HepG2 (cell line): ENCODE data around the gene MAP3K4. TPM values are rescaled to one million over a fixed set of nuclear protein-coding genes. Genes with fewer than 3 reads are reported as not detected.

Source experiments
- ATAC-seq: fragments of 200-7000 bp; cut with Tn5 transposase; 3 replicates; pipeline ENCODE4 v1.9.1; 2020; ENCODE audit warnings: mild to moderate bottlenecking, moderate library complexity
- BruUV-seq: library from RNA; stranded (reverse); fragments of 400-500 nt; replicated peaks from 2 replicates; lab custom pipeline; 2021; lab: Mats Ljungman, UMichigan
- CTCF ChIA-PET: fragments of 300-600 bp; formaldehyde crosslinking; extraction: SDS; loops from one replicate; lab custom pipeline; 2021; ENCODE audit warnings: low total read pairs, inconsistent platforms, low intra/inter-chr PET ratio; lab: Yijun Ruan, JAX
- POLR2A ChIA-PET: fragments of 350-600 bp; sonication (Branson Sonifier 250); formaldehyde crosslinking; loops from one replicate; lab custom pipeline; 2020; ENCODE audit warnings: antibody characterized with exemption, inconsistent platforms; lab: Yijun Ruan, JAX
- DNase-seq: peaks from one replicate; pipeline ENCODE4 v3.0.0-alpha.2; 2015; ENCODE audit warnings: low spot score
- FAIRE-seq: peaks from 3 replicates; lab custom pipeline; 2011; peaks lifted over from hg19 to GRCh38; lab: Jason Lieb, UNC
- H2AFZ ChIP-seq: one replicate; pipeline ENCODE4 v1.6.1; 2011; ENCODE audit warnings: low read length, inconsistent platforms
- H3K27ac ChIP-seq: fragments of 300-600 bp; 3 replicates; pipeline ENCODE4 v1.8.0; 2011; ENCODE audit warnings: mixed run types, mild to moderate bottlenecking, mixed read lengths, low read length, inconsistent platforms; ENCODE audit not compliant: insufficient read depth; ENCODE audit errors: extremely low read length
- H3K27me3 ChIP-seq, 2 experiments: fragments of 200-600 bp in 1 of 2; 2 replicates in 1 of 2; 3 replicates in 1 of 2; pipeline versions ENCODE4 v1.6.0 to v1.8.0; 2011; ENCODE audit warnings: low read length in 2 of 2, mild to moderate bottlenecking in 2 of 2, moderate library complexity in 2 of 2, inconsistent platforms in 1 of 2; ENCODE audit not compliant: insufficient read depth in 2 of 2, control insufficient read depth in 1 of 2
- H3K36me3 ChIP-seq, 2 experiments: fragments of 200-600 bp in 1 of 2; replicated peaks in 1 of 2; 2 replicates in 1 of 2; 3 replicates in 1 of 2; pipeline versions ENCODE4 v1.5.1 to v1.8.0; 2011; ENCODE audit warnings: low read length in 2 of 2, inconsistent platforms in 1 of 2; ENCODE audit not compliant: insufficient read depth in 2 of 2, control insufficient read depth in 1 of 2
- H3K4me1 ChIP-seq: 2 replicates; pipeline ENCODE4 v1.5.1; 2012; ENCODE audit warnings: low read length, inconsistent platforms; ENCODE audit not compliant: insufficient read depth
- H3K4me2 ChIP-seq: 2 replicates; pipeline ENCODE4 v1.6.0; 2011; ENCODE audit warnings: low read depth, low read length, inconsistent platforms
- H3K4me3 ChIP-seq, 3 experiments: fragments of 200-600 bp in 1 of 3; sonication (generic), shearing (Covaris generic) in 1 of 3; replicated peaks in 1 of 3; 2 replicates each; pipeline ENCODE4 v1.5.1; 2011 to 2016; ENCODE audit warnings: low read length in 3 of 3, inconsistent platforms in 2 of 3, low read depth in 2 of 3, mild to moderate bottlenecking in 2 of 3, control low read depth in 1 of 3, mixed read lengths in 1 of 3; ENCODE audit not compliant: insufficient read depth in 1 of 3
- H3K79me2 ChIP-seq: one replicate; pipeline ENCODE4 v1.6.1; 2011; ENCODE audit warnings: low read length, inconsistent platforms; ENCODE audit not compliant: insufficient read depth
- H3K9ac ChIP-seq: 2 replicates; pipeline ENCODE4 v1.6.0; 2011; ENCODE audit warnings: mild to moderate bottlenecking, low read depth, low read length, inconsistent platforms; ENCODE audit not compliant: insufficient read depth
- H3K9me3 ChIP-seq: 2 replicates; pipeline ENCODE4 v1.5.1; 2012; ENCODE audit warnings: mild to moderate bottlenecking, low read length
- H4K20me1 ChIP-seq: 2 replicates; pipeline ENCODE4 v1.6.0; 2011; ENCODE audit warnings: inconsistent platforms, mild to moderate bottlenecking, low read length, moderate library complexity; ENCODE audit not compliant: insufficient read depth
- ARHGAP35 ChIP-seq: sonication (generic); formaldehyde crosslinking; IDR thresholded peaks from 2 replicates; pipeline ENCODE4 v1.9.0; 2022; ENCODE audit warnings: mild to moderate bottlenecking, inconsistent platforms, moderate library complexity, missing genetic modification reagents, borderline replicate concordance
- KDM6A ChIP-seq: IDR thresholded peaks from 2 replicates; pipeline ENCODE4 v1.6.1; 2016; ENCODE audit warnings: low read depth
- NFAT5 ChIP-seq: sonication (generic); formaldehyde crosslinking; IDR thresholded peaks from 2 replicates; pipeline ENCODE4 v1.4.0; 2020; ENCODE audit warnings: missing genetic modification reagents
- ZHX2 ChIP-seq, 2 experiments: sonication (generic) in 1 of 2; formaldehyde crosslinking in 1 of 2; IDR thresholded peaks; 2 replicates each; pipeline versions ENCODE4 v1.6.1 to v1.9.0; 2014 to 2022; ENCODE audit warnings: antibody characterized with exemption in 1 of 2, borderline replicate concordance in 1 of 2, inconsistent platforms in 1 of 2, low read depth in 1 of 2, missing genetic modification reagents in 1 of 2
- ZIK1 ChIP-seq: sonication (generic); formaldehyde crosslinking; IDR thresholded peaks from 2 replicates; pipeline ENCODE4 v1.5.0; 2020; ENCODE audit warnings: mild to moderate bottlenecking, low read depth, missing genetic modification reagents, borderline replicate concordance
- WGBS: methylation state at CpG from one replicate; pipeline ENCODE4 v1.1.6; 2017; ENCODE audit warnings: low lambda C conversion rate; 5-methylcytosine and 5-hydroxymethylcytosine counted together
- in situ Hi-C: cut with HindIII; loops from 2 replicates; pipeline ENCODE4 v1.10.0; 2017; ENCODE audit warnings: low pct_unique_long_range_greater_than_20kb; ENCODE audit not compliant: extremely low pct_ligation_motif_present
- intact Hi-C: fragments of 100-400 bp; cut with micrococcal nuclease; formaldehyde crosslinking; loops from one replicate; pipeline ENCODE4 v1.10.0; 2022; ENCODE audit not compliant: unreplicated experiment
- polyA plus RNA-seq, 8 experiments: library from polyadenylated mRNA; depleted of rRNA in 3 of 8; stranded (reverse) in 7 of 8; unstranded in 1 of 8; fragments of >200 nt; fragmentation: Illumina TruSeq in 4 of 8; extraction: Trizol in 4 of 8; gene quantifications; 2 replicates each; pipeline versions ENCODE4 v1.2.1 to v1.2.3, GENCODE V29; 2011 to 2016; ENCODE audit warnings: low read depth in 4 of 8, missing spikeins in 1 of 8, mixed read lengths in 1 of 8; ENCODE audit not compliant: insufficient read depth in 1 of 8
- total RNA-seq, 5 experiments: library from RNA; depleted of rRNA; stranded (reverse); fragments of >200 nt; fragmentation: Illumina TruSeq; extraction: Trizol; gene quantifications; 2 replicates each; pipeline ENCODE4 v1.2.3, GENCODE V29; 2016; ENCODE audit warnings: low read depth in 1 of 5

MAP3K4 gene
- total and polyA plus RNA-seq, 2 of the 13 experiments (the other 11 are each of a cell fraction or from before 2014, with no cell fraction given) = 12.9 to 33.6 TPM

GRCh38 chr6:160956300-160957035 is 35.1 kb upstream of the MAP3K4 start (continued):
- TF ChIP-seq NFAT5 = no peak

GRCh38 chr6:160959726-160960435 is 31.7 kb upstream of the MAP3K4 start:
- Histone ChIP-seq H3K36me3 (no peaks in the 10 kb centered on the region), H3K4me3 (no peak overlapping the region), H3K27ac (no peak overlapping the region), H3K9ac (no peak overlapping the region), H3K9me3 (no peaks in the 10 kb centered on the region), H3K79me2 (no peaks in the 10 kb centered on the region), H3K4me1 (no peaks in the 10 kb centered on the region), H3K4me2 (no peak overlapping the region), H3K27me3 (peaks cover 2 to 13% of the 10 kb centered on the region in 2 experiments; a peak in 2 of 5 replicates), H2AFZ (no peak overlapping the region), H4K20me1 (no peaks in the 10 kb centered on the region)
- intact Hi-C loops = no loop called here
- ChIA-PET CTCF (no interaction called here), POLR2A (no interaction called here)
- DNase-seq (no peak), ATAC-seq (no peak), FAIRE-seq (no peak)
- 56% methylated on average over 7 of the region's 7 CpGs for WGBS
- BruUV-seq = no TSS peak
- in situ Hi-C loops = no loop called here
- TF ChIP-seq ARHGAP35 (CRISPR knock-in tag) (no peak), ZHX2 (IDR thresholded peaks at IDR 0.05; ENCODE audit: low read depth) (no peak), ZHX2 (CRISPR knock-in tag; IDR thresholded peaks at IDR 0.05; ENCODE audit: borderline replicate concordance) (no peak), KDM6A (CRISPR knock-in tag) (no peak), ZIK1 (CRISPR knock-in tag) (no peak)
